ENCODE results near the gene ITPKB. TPM values are rescaled to one million over a fixed set of nuclear protein-coding genes. Genes with fewer than 3 reads are reported as not detected.

Gene ITPKB
- total RNA-seq, 1 donor: 4.7 TPM

GRCh38 chr1:226646026-226646869, 92.8 kb downstream of the ITPKB start:
- no peak overlapping the region for H3K4me3 ChIP-seq (ENCODE audit: low read depth, low read length)
- TF ChIP-seq CTCF (IDR thresholded peaks at IDR 0.05; ENCODE audit: insufficient read depth, low read depth, low read length): no peak
- no peak for DNase-seq (ENCODE audit: low read depth)

GRCh38 chr1:226645279-226645976, 93.7 kb downstream of the ITPKB start:
- DNase-seq (ENCODE audit: low read depth): no peak
- TF ChIP-seq CTCF (IDR thresholded peaks at IDR 0.05; ENCODE audit: insufficient read depth, low read depth, low read length): no peak
- H3K4me3 ChIP-seq (ENCODE audit: low read depth, low read length): no peak overlapping the region

GRCh38 chr1:226644541-226645176, 94.4 kb downstream of the ITPKB start:
- DNase-seq (ENCODE audit: low read depth): no peak
- TF ChIP-seq CTCF (IDR thresholded peaks at IDR 0.05; ENCODE audit: insufficient read depth, low read depth, low read length): no peak
- no peak overlapping the region for H3K4me3 ChIP-seq (ENCODE audit: low read depth, low read length)

GRCh38 chr1:226643611-226644540, 95.2 kb downstream of the ITPKB start:
- no peak overlapping the region for H3K4me3 ChIP-seq (ENCODE audit: low read depth, low read length)
- DNase-seq (ENCODE audit: low read depth): no peak
- no peak for TF ChIP-seq CTCF (IDR thresholded peaks at IDR 0.05; ENCODE audit: insufficient read depth, low read depth, low read length)

GRCh38 chr1:226643177-226643576, 95.9 kb downstream of the ITPKB start:
- no peak overlapping the region for H3K4me3 ChIP-seq (ENCODE audit: low read depth, low read length)
- DNase-seq (ENCODE audit: low read depth): peak; percentile 38
- no peak for TF ChIP-seq CTCF (IDR thresholded peaks at IDR 0.05; ENCODE audit: insufficient read depth, low read depth, low read length)

- no peak overlapping the region for H3K4me3 ChIP-seq (ENCODE audit: low read depth, low read length)
- DNase-seq (ENCODE audit: low read depth): no peak
- TF ChIP-seq CTCF (IDR thresholded peaks at IDR 0.05; ENCODE audit: insufficient read depth, low read depth, low read length): no peak
Measured at GRCh38 chr1:226642421-226642820, 96.7 kb downstream of the ITPKB start.

All from fibroblast of villous mesenchyme (primary cell).